ENCODE measurements around the gene OR14A2. TPM values are rescaled to one million over a fixed set of nuclear protein-coding genes. Genes with fewer than 3 reads are reported as not detected.

The OR14A2 gene
- total and polyA plus RNA-seq, 2 donors (not counting 3 experiments of a cell fraction or from before 2014, with no cell fraction given): not detected

DNA sequence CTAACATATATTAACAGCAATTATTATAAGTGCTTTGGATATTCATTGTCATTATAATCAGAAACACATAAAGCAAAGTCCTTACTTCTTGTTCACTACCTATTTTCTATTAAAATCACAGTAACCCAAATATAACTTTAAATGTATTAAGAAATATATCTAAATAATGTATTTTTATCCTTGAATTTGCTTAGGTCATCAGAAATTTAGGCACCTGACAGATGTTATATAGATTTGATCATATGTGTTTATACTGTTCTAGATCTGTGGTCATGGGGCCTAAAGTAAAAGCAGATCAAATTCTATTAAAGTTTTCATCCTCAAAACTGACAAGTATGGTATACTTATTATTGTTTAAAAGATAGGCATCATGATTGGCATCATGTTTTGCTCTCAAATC, 21.7 kb upstream of the OR14A2 start:
- H3K79me2 ChIP-seq (ENCODE audit: control insufficient read depth, insufficient read depth, low read length): no peaks in the 10 kb centered on the region
- FAIRE-seq: no peak

DNA sequence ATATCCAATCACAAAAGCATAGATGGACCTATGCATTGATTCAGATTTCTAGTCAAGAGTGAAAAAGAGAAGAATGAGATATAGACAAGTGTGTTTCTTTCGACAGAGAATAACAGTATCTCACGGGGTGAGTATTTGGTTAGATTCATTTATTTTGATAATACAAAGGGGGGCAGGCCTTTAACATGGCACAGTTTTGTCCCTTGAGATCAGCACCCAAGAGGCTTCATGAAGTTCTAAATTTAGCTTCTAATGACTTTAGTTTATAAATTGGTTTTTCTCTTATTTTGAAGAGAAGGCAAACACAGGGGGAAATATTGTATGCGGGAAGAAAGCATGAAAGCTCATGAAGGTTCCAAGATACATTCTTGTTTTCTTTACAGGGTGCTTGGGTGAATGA, 12.5 kb upstream of the OR14A2 start, which contains the start of gene OR1C1:
Gene OR1C1 (minus strand): TSS at position 101 of the 400 bp plus-strand sequence. CDS start 2,150 bp downstream, outside the sequence.
- Histone ChIP-seq H3K79me2 (ENCODE audit: control insufficient read depth, insufficient read depth, low read length) (no peaks in the 10 kb centered on the region), H3K36me3 (ENCODE audit: control insufficient read depth in 2 of 2, extremely low read depth in 1 of 2, insufficient read depth in 2 of 2, low read length in 2 of 2) (no peaks in the 10 kb centered on the region), H3K27ac (ENCODE audit: insufficient read depth, low read depth, low read length) (no peak within 1 kb of the TSS), H2AFZ (ENCODE audit: low read depth, low read length) (no peak within 1 kb of the TSS), H3K9me3 (replicated peaks; ENCODE audit: control insufficient read depth, insufficient read depth, low read length) (peaks cover 5% of the 10 kb centered on the region), H3K4me1 (ENCODE audit: control insufficient read depth, extremely low read depth, insufficient read depth, low read length) (no peaks in the 10 kb centered on the region), H3K4me2 (ENCODE audit: insufficient read depth, low read length) (no peak within 1 kb of the TSS), H3K9ac (replicated peaks; ENCODE audit: extremely low read depth, insufficient read depth, low read length) (no peak within 1 kb of the TSS), H3K9me1 (replicated peaks; ENCODE audit: control insufficient read depth, extremely low read depth, insufficient read depth, low read length) (no peaks in the 10 kb centered on the region), H3K27me3 (ENCODE audit: control insufficient read depth in 2 of 2, insufficient read depth in 2 of 2, low read length in 2 of 2) (no peaks in the 10 kb centered on the region), H4K20me1 (replicated peaks; ENCODE audit: control insufficient read depth, extremely low read depth, insufficient read depth, low read length) (no peaks in the 10 kb centered on the region), H3K4me3 (replicated peaks in 1 of 3; ENCODE audit: insufficient read depth in 1 of 3, low read depth in 1 of 3, low read length in 3 of 3) (no peak within 1 kb of the TSS)
- dilution Hi-C loops (cut with MboI; ENCODE audit: extremely low pct_ligation_motif_present, low sequenced_read_pairs): no loop called here
- BruUV-seq (replicated peaks): no TSS peak
- CTCF ChIA-PET: no interaction called here
- intact Hi-C loops (cut with micrococcal nuclease): no loop called here
- TF ChIP-seq FOS (IDR thresholded peaks at IDR 0.05; ENCODE audit: borderline replicate concordance, insufficient read depth, low read length): no peak
- no peak for TF ChIP-seq POLR2AphosphoS5 (IDR thresholded peaks at IDR 0.05; ENCODE audit: insufficient read depth, low read depth, low read length)
- TF ChIP-seq POLR2A (IDR thresholded peaks at IDR 0.05; ENCODE audit: low read depth, low read length): no peak
- TF ChIP-seq, protein P1, sequence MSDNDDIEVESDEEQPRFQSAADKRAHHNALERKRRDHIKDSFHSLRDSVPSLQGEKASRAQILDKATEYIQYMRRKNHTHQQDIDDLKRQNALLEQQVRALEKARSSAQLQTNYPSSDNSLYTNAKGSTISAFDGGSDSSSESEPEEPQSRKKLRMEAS (IDR thresholded peaks at IDR 0.05; ENCODE audit: insufficient read depth, insufficient read length): no peak
- TF ChIP-seq JUN (IDR thresholded peaks at IDR 0.05; ENCODE audit: borderline replicate concordance, insufficient read depth, insufficient read length, low read depth): no peak
- TF ChIP-seq, protein P2, sequence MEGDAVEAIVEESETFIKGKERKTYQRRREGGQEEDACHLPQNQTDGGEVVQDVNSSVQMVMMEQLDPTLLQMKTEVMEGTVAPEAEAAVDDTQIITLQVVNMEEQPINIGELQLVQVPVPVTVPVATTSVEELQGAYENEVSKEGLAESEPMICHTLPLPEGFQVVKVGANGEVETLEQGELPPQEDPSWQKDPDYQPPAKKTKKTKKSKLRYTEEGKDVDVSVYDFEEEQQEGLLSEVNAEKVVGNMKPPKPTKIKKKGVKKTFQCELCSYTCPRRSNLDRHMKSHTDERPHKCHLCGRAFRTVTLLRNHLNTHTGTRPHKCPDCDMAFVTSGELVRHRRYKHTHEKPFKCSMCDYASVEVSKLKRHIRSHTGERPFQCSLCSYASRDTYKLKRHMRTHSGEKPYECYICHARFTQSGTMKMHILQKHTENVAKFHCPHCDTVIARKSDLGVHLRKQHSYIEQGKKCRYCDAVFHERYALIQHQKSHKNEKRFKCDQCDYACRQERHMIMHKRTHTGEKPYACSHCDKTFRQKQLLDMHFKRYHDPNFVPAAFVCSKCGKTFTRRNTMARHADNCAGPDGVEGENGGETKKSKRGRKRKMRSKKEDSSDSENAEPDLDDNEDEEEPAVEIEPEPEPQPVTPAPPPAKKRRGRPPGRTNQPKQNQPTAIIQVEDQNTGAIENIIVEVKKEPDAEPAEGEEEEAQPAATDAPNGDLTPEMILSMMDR (IDR thresholded peaks at IDR 0.05; ENCODE audit: extremely low read depth in 1 of 2, insufficient read depth in 1 of 2, low read depth in 1 of 2, low read length in 2 of 2): no peak
- TF ChIP-seq MYC (IDR thresholded peaks at IDR 0.05; ENCODE audit: low read depth, low read length): no peak
- TF ChIP-seq EZH2 (IDR thresholded peaks at IDR 0.05; ENCODE audit: borderline replicate concordance, low read depth, low read length, severe bottlenecking): no peak
- TF ChIP-seq GATA2 (IDR thresholded peaks at IDR 0.05; ENCODE audit: insufficient read depth, insufficient read length, low read depth, low read length): no peak
- DNase-seq (ENCODE audit: low read depth, low spot score): no peak
- no peak for FAIRE-seq
- POLR2A ChIA-PET: no interaction called here

More for the DNA sequence above, 21.7 kb upstream of the OR14A2 start:
- no peak overlapping the region for H3K4me3 ChIP-seq (replicated peaks in 1 of 3; ENCODE audit: insufficient read depth in 1 of 3, low read depth in 1 of 3, low read length in 3 of 3)
- no TSS peak for BruUV-seq (replicated peaks)
- H3K4me2 ChIP-seq (ENCODE audit: insufficient read depth, low read length): no peak overlapping the region
- H3K9me3 ChIP-seq (replicated peaks; ENCODE audit: control insufficient read depth, insufficient read depth, low read length): no peaks in the 10 kb centered on the region
- TF ChIP-seq FOS (IDR thresholded peaks at IDR 0.05; ENCODE audit: borderline replicate concordance, insufficient read depth, low read length) (no peak), JUN (IDR thresholded peaks at IDR 0.05; ENCODE audit: borderline replicate concordance, insufficient read depth, insufficient read length, low read depth) (no peak)
- TF ChIP-seq, protein P1 (IDR thresholded peaks at IDR 0.05; ENCODE audit: insufficient read depth, insufficient read length): no peak
- ChIA-PET CTCF (no interaction called here), POLR2A (no interaction called here)
- dilution Hi-C loops (cut with MboI; ENCODE audit: extremely low pct_ligation_motif_present, low sequenced_read_pairs): no loop called here
- DNase-seq (ENCODE audit: low read depth, low spot score): no peak
- intact Hi-C loops (cut with micrococcal nuclease): no loop called here
- H3K9ac ChIP-seq (replicated peaks; ENCODE audit: extremely low read depth, insufficient read depth, low read length): no peak overlapping the region
- H3K27me3 ChIP-seq (ENCODE audit: control insufficient read depth in 2 of 2, insufficient read depth in 2 of 2, low read length in 2 of 2): no peaks in the 10 kb centered on the region
- H3K9me1 ChIP-seq (replicated peaks; ENCODE audit: control insufficient read depth, extremely low read depth, insufficient read depth, low read length): no peaks in the 10 kb centered on the region
- no peaks in the 10 kb centered on the region for H3K36me3 ChIP-seq (ENCODE audit: control insufficient read depth in 2 of 2, extremely low read depth in 1 of 2, insufficient read depth in 2 of 2, low read length in 2 of 2)
- no peaks in the 10 kb centered on the region for H4K20me1 ChIP-seq (replicated peaks; ENCODE audit: control insufficient read depth, extremely low read depth, insufficient read depth, low read length)
- no peak overlapping the region for H3K27ac ChIP-seq (ENCODE audit: insufficient read depth, low read depth, low read length)
- no peaks in the 10 kb centered on the region for H3K4me1 ChIP-seq (ENCODE audit: control insufficient read depth, extremely low read depth, insufficient read depth, low read length)
- H2AFZ ChIP-seq (ENCODE audit: low read depth, low read length): no peak overlapping the region

All from endothelial cell of umbilical vein (primary cell).